Activated B cell treated with CpG ODN at 0.5 μM for 24 hours (primary cell): Measurements from ENCODE around the gene FXYD5. TPM values are rescaled to one million over a fixed set of nuclear protein-coding genes. Genes with fewer than 3 reads are reported as not detected.

Experiments used
- ATAC-seq: fragments of 200-7000 bp; cut with Tn5 transposase; one replicate; pipeline ENCODE4 v1.10.0; 2021; ENCODE audit warnings: low read depth, mild to moderate bottlenecking, moderate library complexity
- CTCF ChIA-PET: fragments of 350-600 bp; sonication (Branson Sonifier 250); formaldehyde crosslinking; loops from one replicate; lab custom pipeline; 2021; ENCODE audit warnings: antibody characterized with exemption; lab: Charles Lee
- POLR2A ChIA-PET: fragments of 350-600 bp; sonication (Branson Sonifier 250); formaldehyde crosslinking; loops from one replicate; lab custom pipeline; 2021; ENCODE audit warnings: antibody characterized with exemption; lab: Charles Lee
- DNase-seq: peaks from one replicate; pipeline ENCODE4 v3.0.0; 2022
- H3K27ac Mint-ChIP-seq: one replicate; pipeline ENCODE4 v1.8.0; 2020; ENCODE audit warnings: mixed read lengths
- H3K27me3 Mint-ChIP-seq: one replicate; pipeline ENCODE4 v1.8.0; 2021; ENCODE audit warnings: mixed read lengths
- H3K36me3 Mint-ChIP-seq: one replicate; pipeline ENCODE4 v1.8.0; 2021; ENCODE audit warnings: low read depth, mixed read lengths
- H3K4me1 Mint-ChIP-seq: one replicate; pipeline ENCODE4 v1.8.0; 2021; ENCODE audit warnings: mixed read lengths
- H3K4me3 Mint-ChIP-seq: one replicate; pipeline ENCODE4 v1.8.0; 2020; ENCODE audit warnings: mild to moderate bottlenecking, mixed read lengths
- H3K9me3 Mint-ChIP-seq: one replicate; pipeline ENCODE4 v1.8.0; 2020; ENCODE audit warnings: mixed read lengths
- CTCF ChIP-seq: fragments of 200-600 bp; IDR thresholded peaks from one replicate; pipeline ENCODE4 v1.8.0; 2022; ENCODE audit warnings: antibody characterized with exemption, mild to moderate bottlenecking
- intact Hi-C: fragments of 100-400 bp; cut with micrococcal nuclease; formaldehyde crosslinking; loops from one replicate; pipeline ENCODE4 v1.15.1; 2024
- total RNA-seq: library from RNA; stranded (reverse); gene quantifications from 2 replicates; pipeline ENCODE4 v1.2.3, GENCODE V29; 2022

Gene FXYD5
- total RNA-seq, 1 donor from 2014 or later, result 125 TPM

GRCh38 chr19:35106898-35107541, 47.5 kb upstream of the FXYD5 start:
- Mint-ChIP-seq H3K9me3 (no peaks in the 10 kb centered on the region), H3K27ac (no peak overlapping the region), H3K4me3 (no peak overlapping the region), H3K4me1 (no peaks in the 10 kb centered on the region), H3K36me3 (no peaks in the 10 kb centered on the region), H3K27me3 (peaks cover 10% of the 10 kb centered on the region)
- intact Hi-C loops, result no loop called here
- DNase-seq (no peak), ATAC-seq (no peak)
- TF ChIP-seq CTCF, result no peak
- ChIA-PET POLR2A (no interaction called here), CTCF (interaction anchor here (1.0 kb wide), 1 partner anchor 37 kb away, joined by 3 read pairs; no protein-coding TSS in a partner anchor)

GRCh38 chr19:35107545-35107944, 47.0 kb upstream of the FXYD5 start:
- Mint-ChIP-seq H3K9me3 (no peaks in the 10 kb centered on the region), H3K4me3 (no peak overlapping the region), H3K27ac (no peak overlapping the region), H3K27me3 (peaks cover 10% of the 10 kb centered on the region), H3K36me3 (no peaks in the 10 kb centered on the region), H3K4me1 (no peaks in the 10 kb centered on the region)
- POLR2A ChIA-PET, result no interaction called here
- TF ChIP-seq CTCF, result no peak
- intact Hi-C loops, result no loop called here
- DNase-seq (no peak), ATAC-seq (no peak)
- CTCF ChIA-PET, result no interaction called here

- Mint-ChIP-seq H3K9me3 (no peaks in the 10 kb centered on the region), H3K4me3 (no peak overlapping the region), H3K27ac (no peak overlapping the region), H3K27me3 (peaks cover 10% of the 10 kb centered on the region), H3K4me1 (no peaks in the 10 kb centered on the region), H3K36me3 (no peaks in the 10 kb centered on the region)
- intact Hi-C loops, result no loop called here
- DNase-seq (no peak), ATAC-seq (no peak)
- ChIA-PET CTCF (no interaction called here), POLR2A (no interaction called here)
- no peak for TF ChIP-seq CTCF
Measured at GRCh38 chr19:35108730-35109129, 45.8 kb upstream of the FXYD5 start.

GRCh38 chr19:35109395-35110112, 45.0 kb upstream of the FXYD5 start:
- Mint-ChIP-seq H3K4me1 (peaks cover 2% of the 10 kb centered on the region), H3K4me3 (no peak overlapping the region), H3K27ac (no peak overlapping the region), H3K36me3 (no peaks in the 10 kb centered on the region), H3K27me3 (peaks cover 10% of the 10 kb centered on the region), H3K9me3 (no peaks in the 10 kb centered on the region)
- no peak for TF ChIP-seq CTCF
- no peak for DNase-seq
- intact Hi-C loops, result no loop called here
- ChIA-PET POLR2A (no interaction called here), CTCF (no interaction called here)
- no peak for ATAC-seq

- CTCF ChIA-PET, result no interaction called here
- Mint-ChIP-seq H3K4me1 (peaks cover 4% of the 10 kb centered on the region), H3K4me3 (no peak overlapping the region), H3K36me3 (no peaks in the 10 kb centered on the region), H3K27ac (no peak overlapping the region), H3K9me3 (no peaks in the 10 kb centered on the region), H3K27me3 (peaks cover 13% of the 10 kb centered on the region)
- POLR2A ChIA-PET, result no interaction called here
- intact Hi-C loops, result no loop called here
- no peak for TF ChIP-seq CTCF
- ATAC-seq, result no peak
- no peak for DNase-seq
Measured at GRCh38 chr19:35110974-35111373, 43.6 kb upstream of the FXYD5 start.
